ENCODE results near the gene EPN2.

GRCh38 chr17:19363460-19364035, 126.4 kb downstream of the EPN2 start:
- TF ChIP-seq, protein P1, sequence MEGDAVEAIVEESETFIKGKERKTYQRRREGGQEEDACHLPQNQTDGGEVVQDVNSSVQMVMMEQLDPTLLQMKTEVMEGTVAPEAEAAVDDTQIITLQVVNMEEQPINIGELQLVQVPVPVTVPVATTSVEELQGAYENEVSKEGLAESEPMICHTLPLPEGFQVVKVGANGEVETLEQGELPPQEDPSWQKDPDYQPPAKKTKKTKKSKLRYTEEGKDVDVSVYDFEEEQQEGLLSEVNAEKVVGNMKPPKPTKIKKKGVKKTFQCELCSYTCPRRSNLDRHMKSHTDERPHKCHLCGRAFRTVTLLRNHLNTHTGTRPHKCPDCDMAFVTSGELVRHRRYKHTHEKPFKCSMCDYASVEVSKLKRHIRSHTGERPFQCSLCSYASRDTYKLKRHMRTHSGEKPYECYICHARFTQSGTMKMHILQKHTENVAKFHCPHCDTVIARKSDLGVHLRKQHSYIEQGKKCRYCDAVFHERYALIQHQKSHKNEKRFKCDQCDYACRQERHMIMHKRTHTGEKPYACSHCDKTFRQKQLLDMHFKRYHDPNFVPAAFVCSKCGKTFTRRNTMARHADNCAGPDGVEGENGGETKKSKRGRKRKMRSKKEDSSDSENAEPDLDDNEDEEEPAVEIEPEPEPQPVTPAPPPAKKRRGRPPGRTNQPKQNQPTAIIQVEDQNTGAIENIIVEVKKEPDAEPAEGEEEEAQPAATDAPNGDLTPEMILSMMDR (IDR thresholded peaks at IDR 0.05), result no peak
- no peak for TF ChIP-seq POLR2A (IDR thresholded peaks at IDR 0.05)

Measured in testis (tissue), 2 donors.